Measurements from ENCODE around the gene MDN1.
"Not testable (repeated sequence)": the region's sequence is repeated elsewhere in the genome, so short reads cannot be mapped to it uniquely, and the experiment has no call there.

GRCh38 chr6:89813422-89813821 lies 6.2 kb downstream of the MDN1 start:
- TF ChIP-seq CTCF, POLR2A (IDR thresholded peaks at IDR 0.05): not testable (repeated sequence)
